Measurements from ENCODE around the gene ARHGAP24. TPM values are rescaled to one million over a fixed set of nuclear protein-coding genes. Genes with fewer than 3 reads are reported as not detected.

Gene ARHGAP24
- polyA plus RNA-seq, 3 donors = 12.5 to 32.0 (median 18.8) TPM

GRCh38 chr4:85514117-85514516 lies 39.2 kb downstream of the ARHGAP24 start:
- no peak for TF ChIP-seq CTCF (IDR thresholded peaks at IDR 0.05)

GRCh38 chr4:85514783-85515182 lies 39.8 kb downstream of the ARHGAP24 start:
- intact Hi-C loops (cut with micrococcal nuclease) = no loop called here
- Histone ChIP-seq H4K20me1 (ENCODE audit: insufficient read depth, low read length) (peaks cover 77% of the 10 kb centered on the region), H3K4me2 (replicated peaks; ENCODE audit: extremely low read depth, low read length, poor library complexity, severe bottlenecking) (no peak overlapping the region), H3K4me1 (ENCODE audit: control insufficient read depth in 1 of 2, insufficient read depth in 2 of 2, low read length in 2 of 2) (peaks cover 0 to 3% of the 10 kb centered on the region in 2 donors), H2AFZ (ENCODE audit: insufficient read depth, low read depth, low read length, poor library complexity, severe bottlenecking) (no peak overlapping the region), H3K79me2 (ENCODE audit: insufficient read depth, low read length) (peaks cover 14% of the 10 kb centered on the region), H3K9ac (ENCODE audit: insufficient read depth, low read length, poor library complexity, severe bottlenecking) (no peak overlapping the region), H3K27ac (ENCODE audit: low read depth in 1 of 2, low read length in 2 of 2) (no peak overlapping the region), H3K36me3 (replicated peaks in 1 of 2; ENCODE audit: control insufficient read depth in 1 of 2, insufficient read depth in 2 of 2, low read length in 2 of 2) (no peaks in the 10 kb centered on the region), H3K9me3 (replicated peaks in 1 of 2; ENCODE audit: control insufficient read depth in 1 of 2, insufficient read depth in 1 of 2, low read length in 2 of 2) (no peaks in the 10 kb centered on the region), H3K27me3 (ENCODE audit: control insufficient read depth in 2 of 2, insufficient read depth in 2 of 2, low read length in 2 of 2) (no peaks in the 10 kb centered on the region), H3K4me3 (replicated peaks in 1 of 3; ENCODE audit: low read depth in 2 of 3, low read length in 3 of 3) (no peak overlapping the region)
- WGBS (ENCODE audit: insufficient coverage) = no CpG with 5 or more reads among the region's 5 CpGs
- peaks cover 0 to 2% of the 10 kb centered on the region in 2 donors for H3K36me3 Mint-ChIP-seq
- no peak for DNase-seq
- no peak for TF ChIP-seq CTCF (IDR thresholded peaks at IDR 0.05)
- no peaks in the 10 kb centered on the region for H3K27me3 Mint-ChIP-seq (ENCODE audit: low read depth in 3 of 3)
- peaks cover 0 to 8% (median 0%) of the 10 kb centered on the region in 7 donors for H3K9me3 Mint-ChIP-seq
- H3K4me1 Mint-ChIP-seq = peaks cover 9% of the 10 kb centered on the region
- H3K4me3 Mint-ChIP-seq = no peak overlapping the region
- H3K27ac Mint-ChIP-seq = no peak overlapping the region

More at GRCh38 chr4:85514117-85514516, 39.2 kb downstream of the ARHGAP24 start:
- H4K20me1 ChIP-seq (ENCODE audit: insufficient read depth, low read length) = peaks cover 72% of the 10 kb centered on the region
- H3K4me2 ChIP-seq (replicated peaks; ENCODE audit: extremely low read depth, low read length, poor library complexity, severe bottlenecking) = no peak overlapping the region
- H3K36me3 ChIP-seq (replicated peaks in 1 of 2; ENCODE audit: control insufficient read depth in 1 of 2, insufficient read depth in 2 of 2, low read length in 2 of 2) = no peaks in the 10 kb centered on the region
- H3K4me1 Mint-ChIP-seq = peaks cover 9% of the 10 kb centered on the region
- intact Hi-C loops (cut with micrococcal nuclease) = no loop called here
- H3K4me1 ChIP-seq (ENCODE audit: control insufficient read depth in 1 of 2, insufficient read depth in 2 of 2, low read length in 2 of 2) = peaks cover 0 to 3% of the 10 kb centered on the region in 2 donors
- no peak overlapping the region for H3K9ac ChIP-seq (ENCODE audit: insufficient read depth, low read length, poor library complexity, severe bottlenecking)
- H3K27me3 Mint-ChIP-seq (ENCODE audit: low read depth in 3 of 3) = no peaks in the 10 kb centered on the region
- H3K9me3 Mint-ChIP-seq = peaks cover 0 to 6% (median 0%) of the 10 kb centered on the region in 7 donors
- H3K27me3 ChIP-seq (ENCODE audit: control insufficient read depth in 2 of 2, insufficient read depth in 2 of 2, low read length in 2 of 2) = no peaks in the 10 kb centered on the region
- H3K4me3 ChIP-seq (replicated peaks in 1 of 3; ENCODE audit: low read depth in 2 of 3, low read length in 3 of 3) = peak overlapping the region in 1 of 3 experiments; percentile 22
- no peaks in the 10 kb centered on the region for H3K9me3 ChIP-seq (replicated peaks in 1 of 2; ENCODE audit: control insufficient read depth in 1 of 2, insufficient read depth in 1 of 2, low read length in 2 of 2)
- H3K4me3 Mint-ChIP-seq = peak overlapping the region; percentile 5 to 26
- no peak overlapping the region for H3K27ac ChIP-seq (ENCODE audit: low read depth in 1 of 2, low read length in 2 of 2)
- H2AFZ ChIP-seq (ENCODE audit: insufficient read depth, low read depth, low read length, poor library complexity, severe bottlenecking) = no peak overlapping the region
- no peak overlapping the region for H3K27ac Mint-ChIP-seq
- peaks cover 14% of the 10 kb centered on the region for H3K79me2 ChIP-seq (ENCODE audit: insufficient read depth, low read length)
- no peaks in the 10 kb centered on the region for H3K36me3 Mint-ChIP-seq
- WGBS (ENCODE audit: insufficient coverage) = 60% methylated on average over 1 of the region's 1 CpG
- no peak for DNase-seq

Measured in CD14-positive monocyte (primary cell).